GM21717 (cell line): ENCODE data around the gene RPL32.

Experiments used
- ATAC-seq: cut with Tn5 transposase; IDR thresholded peaks from one replicate; pipeline ENCODE4 v1.9.1; 2021; ENCODE audit warnings: mild to moderate bottlenecking, moderate library complexity; ENCODE audit not compliant: unreplicated experiment

The RPL32 gene

GRCh38 chr3:12833222-12834161 lies 7.9 kb downstream of the RPL32 start:
- no peak for ATAC-seq

- no peak for ATAC-seq
Measured at GRCh38 chr3:12832350-12833221, 8.8 kb downstream of the RPL32 start.

- ATAC-seq = no peak
Measured at GRCh38 chr3:12831301-12831866, 10.0 kb downstream of the RPL32 start.

- no peak for ATAC-seq
Measured at GRCh38 chr3:12830785-12831156, 10.6 kb downstream of the RPL32 start.

GRCh38 chr3:12829886-12830784 lies 11.2 kb downstream of the RPL32 start:
- ATAC-seq = no peak

- ATAC-seq = no peak
Measured at GRCh38 chr3:12829404-12829803, 12.0 kb downstream of the RPL32 start.

- no peak for ATAC-seq
Measured at GRCh38 chr3:12828751-12829150, 12.6 kb downstream of the RPL32 start.

GRCh38 chr3:12825156-12825555 lies 16.2 kb downstream of the RPL32 start:
- no peak for ATAC-seq

- no peak for ATAC-seq
Measured at GRCh38 chr3:12824299-12824698, 17.1 kb downstream of the RPL32 start.

- ATAC-seq = no peak
Measured at GRCh38 chr3:12822725-12823373, 18.5 kb downstream of the RPL32 start.

GRCh38 chr3:12818773-12819172 lies 22.6 kb downstream of the RPL32 start:
- ATAC-seq = no peak

GRCh38 chr3:12818273-12818672 lies 23.1 kb downstream of the RPL32 start:
- ATAC-seq = no peak

- no peak for ATAC-seq
Measured at GRCh38 chr3:12817343-12817710, 24.0 kb downstream of the RPL32 start.

GRCh38 chr3:12816521-12817342 lies 24.6 kb downstream of the RPL32 start:
- ATAC-seq = no peak

- no peak for ATAC-seq
Measured at GRCh38 chr3:12815719-12816118, 25.6 kb downstream of the RPL32 start.

- ATAC-seq = no peak
Measured at GRCh38 chr3:12815078-12815477, 26.3 kb downstream of the RPL32 start.

- ATAC-seq = no peak
Measured at GRCh38 chr3:12813967-12814366, 27.4 kb downstream of the RPL32 start.

GRCh38 chr3:12812812-12813211 lies 28.6 kb downstream of the RPL32 start:
- ATAC-seq = no peak

GRCh38 chr3:12810961-12811360 lies 30.4 kb downstream of the RPL32 start:
- ATAC-seq = no peak
